ENCODE results near the gene PARD3B. TPM values are rescaled to one million over a fixed set of nuclear protein-coding genes. Genes with fewer than 3 reads are reported as not detected.

PARD3B gene
- total and polyA plus RNA-seq, 2 experiments from 2014 or later: 3.5 to 4.4 TPM

- no peak for ATAC-seq
- no peak for DNase-seq (ENCODE audit: low spot score)
Measured at GRCh38 chr2:205655779-205656456, 1110.6 kb downstream of the PARD3B start.

GRCh38 chr2:205656461-205656860 lies 1111.2 kb downstream of the PARD3B start:
- Histone ChIP-seq H3K4me2 (no peak overlapping the region), H3K4me1 (ENCODE audit: insufficient read depth) (no peaks in the 10 kb centered on the region), H3F3A (replicated peaks; ENCODE audit: low read depth) (no peaks in the 10 kb centered on the region), H3K9me2 (ENCODE audit: insufficient read depth) (peaks cover 29% of the 10 kb centered on the region), H3K4me3 (no peak overlapping the region), H4K20me1 (replicated peaks; ENCODE audit: insufficient read depth) (no peaks in the 10 kb centered on the region), H3K36me3 (ENCODE audit: insufficient read depth) (no peaks in the 10 kb centered on the region), H3K27me3 (ENCODE audit: insufficient read depth) (no peaks in the 10 kb centered on the region), H3K79me2 (replicated peaks; ENCODE audit: insufficient read depth) (no peaks in the 10 kb centered on the region), H2AFZ (peak overlapping the region; percentile 72), H3K27ac (ENCODE audit: low read depth) (no peak overlapping the region)
- H3K36me3 Mint-ChIP-seq (ENCODE audit: low read depth): no peaks in the 10 kb centered on the region
- no peak overlapping the region for H3K27ac Mint-ChIP-seq
- H3K4me3 Mint-ChIP-seq: no peak overlapping the region
- H3K9me3 Mint-ChIP-seq: no peaks in the 10 kb centered on the region
- no peak for ATAC-seq
- peaks cover 4% of the 10 kb centered on the region; the same call in 2 of the 3 replicates for H3K4me1 Mint-ChIP-seq
- peaks cover 1% of the 10 kb centered on the region for H3K27me3 Mint-ChIP-seq (ENCODE audit: insufficient read depth, low read depth, poor library complexity)
- DNase-seq (ENCODE audit: low spot score): no peak
- TF ChIP-seq EZH2 (IDR thresholded peaks at IDR 0.05; ENCODE audit: low read depth, unreplicated experiment): no peak
- no peak for TF ChIP-seq CREB1 (CRISPR knock-in tag; IDR thresholded peaks at IDR 0.05; ENCODE audit: low read depth)

More at GRCh38 chr2:205655779-205656456, 1110.6 kb downstream of the PARD3B start:
- peaks cover 8% of the 10 kb centered on the region; the same call in 2 of the 3 replicates for H3K4me1 Mint-ChIP-seq
- H3K27me3 ChIP-seq (ENCODE audit: insufficient read depth): no peaks in the 10 kb centered on the region
- H3F3A ChIP-seq (replicated peaks; ENCODE audit: low read depth): no peaks in the 10 kb centered on the region
- H3K4me1 ChIP-seq (ENCODE audit: insufficient read depth): peaks cover 2% of the 10 kb centered on the region; the same call in 1 of the 2 replicates
- no peak overlapping the region for H3K27ac Mint-ChIP-seq
- H2AFZ ChIP-seq: peak overlapping the region; percentile 72
- H3K36me3 ChIP-seq (ENCODE audit: insufficient read depth): no peaks in the 10 kb centered on the region
- H3K4me2 ChIP-seq: no peak overlapping the region
- H3K79me2 ChIP-seq (replicated peaks; ENCODE audit: insufficient read depth): no peaks in the 10 kb centered on the region
- H3K9me3 Mint-ChIP-seq: no peaks in the 10 kb centered on the region
- 0 out of 3 replicates have a peak, but pooled peaks cover 2% of the 10 kb centered on the region for H3K36me3 Mint-ChIP-seq (ENCODE audit: low read depth)
- H4K20me1 ChIP-seq (replicated peaks; ENCODE audit: insufficient read depth): no peaks in the 10 kb centered on the region
- TF ChIP-seq NANOG (IDR thresholded peaks at IDR 0.05; ENCODE audit: borderline replicate concordance): no peak
- TF ChIP-seq, protein P1, sequence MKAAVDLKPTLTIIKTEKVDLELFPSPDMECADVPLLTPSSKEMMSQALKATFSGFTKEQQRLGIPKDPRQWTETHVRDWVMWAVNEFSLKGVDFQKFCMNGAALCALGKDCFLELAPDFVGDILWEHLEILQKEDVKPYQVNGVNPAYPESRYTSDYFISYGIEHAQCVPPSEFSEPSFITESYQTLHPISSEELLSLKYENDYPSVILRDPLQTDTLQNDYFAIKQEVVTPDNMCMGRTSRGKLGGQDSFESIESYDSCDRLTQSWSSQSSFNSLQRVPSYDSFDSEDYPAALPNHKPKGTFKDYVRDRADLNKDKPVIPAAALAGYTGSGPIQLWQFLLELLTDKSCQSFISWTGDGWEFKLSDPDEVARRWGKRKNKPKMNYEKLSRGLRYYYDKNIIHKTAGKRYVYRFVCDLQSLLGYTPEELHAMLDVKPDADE (IDR thresholded peaks at IDR 0.05): no peak
- H3K27me3 Mint-ChIP-seq (ENCODE audit: insufficient read depth, low read depth, poor library complexity): peaks cover 1% of the 10 kb centered on the region
- peaks cover 35% of the 10 kb centered on the region for H3K9me2 ChIP-seq (ENCODE audit: insufficient read depth)
- no peak overlapping the region for H3K4me3 Mint-ChIP-seq
- H3K27ac ChIP-seq (ENCODE audit: low read depth): no peak overlapping the region
- H3K4me3 ChIP-seq: no peak overlapping the region

DNA sequence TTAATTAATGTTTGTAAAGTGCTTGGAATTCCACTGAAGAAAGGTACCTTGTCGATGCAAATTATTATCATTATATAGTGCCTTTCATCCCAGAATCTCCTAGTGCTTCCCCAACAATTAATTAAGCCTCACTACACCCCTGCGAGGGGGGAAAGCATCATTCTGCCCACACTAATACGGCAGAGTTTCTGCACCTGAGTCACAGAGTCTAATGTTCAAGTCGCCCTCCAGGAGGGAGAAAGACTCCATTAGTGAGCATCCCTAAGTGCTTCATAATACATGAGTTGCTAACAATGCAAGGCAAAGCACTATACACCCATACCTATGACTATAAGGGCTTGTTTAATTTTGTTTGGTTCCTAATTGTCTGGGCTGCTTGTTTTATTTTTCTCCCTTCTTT lies 1111.7 kb downstream of the PARD3B start:
- H3K27me3 Mint-ChIP-seq (ENCODE audit: insufficient read depth, low read depth, poor library complexity): peaks cover 1% of the 10 kb centered on the region
- peaks cover 25% of the 10 kb centered on the region for H3K9me2 ChIP-seq (ENCODE audit: insufficient read depth)
- no peaks in the 10 kb centered on the region for H3K4me1 ChIP-seq (ENCODE audit: insufficient read depth)
- DNase-seq (ENCODE audit: low spot score) (no peak), ATAC-seq (no peak)
- no peaks in the 10 kb centered on the region for H3K36me3 ChIP-seq (ENCODE audit: insufficient read depth)
- H3K79me2 ChIP-seq (replicated peaks; ENCODE audit: insufficient read depth): no peaks in the 10 kb centered on the region
- H3F3A ChIP-seq (replicated peaks; ENCODE audit: low read depth): no peaks in the 10 kb centered on the region
- no peaks in the 10 kb centered on the region for H3K27me3 ChIP-seq (ENCODE audit: insufficient read depth)
- no peak overlapping the region for H3K4me3 ChIP-seq
- no peak overlapping the region for H3K27ac ChIP-seq (ENCODE audit: low read depth)
- no peaks in the 10 kb centered on the region for H3K9me3 Mint-ChIP-seq
- no peak overlapping the region for H3K4me2 ChIP-seq
- peaks cover 4% of the 10 kb centered on the region; the same call in 2 of the 3 replicates for H3K4me1 Mint-ChIP-seq
- H3K27ac Mint-ChIP-seq: no peak overlapping the region
- H3K4me3 Mint-ChIP-seq: no peak overlapping the region
- H2AFZ ChIP-seq: peak overlapping the region; percentile 43; the same call in 1 of the 2 replicates
- no peaks in the 10 kb centered on the region for H4K20me1 ChIP-seq (replicated peaks; ENCODE audit: insufficient read depth)
- H3K36me3 Mint-ChIP-seq (ENCODE audit: low read depth): no peaks in the 10 kb centered on the region
- no peak for TF ChIP-seq ZNF114 (CRISPR knock-in tag; IDR thresholded peaks at IDR 0.05)
- TF ChIP-seq ZNF462 (CRISPR knock-in tag; IDR thresholded peaks at IDR 0.05): no peak
